ENCODE results near the gene IL23R. TPM values are rescaled to one million over a fixed set of nuclear protein-coding genes. Genes with fewer than 3 reads are reported as not detected.

IL23R gene
- polyA plus RNA-seq, 1 of the 3 experiments (the other 2 are of a cell fraction): not detected

DNA sequence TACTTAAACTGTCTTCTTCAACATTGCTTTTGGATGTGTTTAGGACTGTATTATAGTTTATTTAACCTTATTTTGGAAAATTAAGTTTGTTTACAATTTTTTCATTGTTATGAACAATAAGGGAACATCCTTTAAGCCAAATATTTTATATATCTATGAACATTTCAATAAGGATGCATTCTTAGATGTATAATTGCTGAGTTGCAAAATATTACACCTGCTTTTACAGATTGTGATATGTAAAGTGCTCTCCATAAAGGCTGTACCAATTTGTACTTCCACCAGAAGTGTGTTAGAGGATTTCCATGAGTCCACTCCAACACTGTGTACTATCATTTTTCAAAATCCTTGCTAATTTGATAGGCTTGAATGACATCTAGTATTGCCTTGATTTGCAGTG lies 7.7 kb downstream of the IL23R start (continued):
- no peak for TF ChIP-seq FOXM1 (IDR thresholded peaks at IDR 0.05; ENCODE audit: low read depth)
- TF ChIP-seq NFIC (IDR thresholded peaks at IDR 0.05; ENCODE audit: borderline replicate concordance): no peak
- no peak for TF ChIP-seq RFX5 (IDR thresholded peaks at IDR 0.05; ENCODE audit: low read length)

DNA sequence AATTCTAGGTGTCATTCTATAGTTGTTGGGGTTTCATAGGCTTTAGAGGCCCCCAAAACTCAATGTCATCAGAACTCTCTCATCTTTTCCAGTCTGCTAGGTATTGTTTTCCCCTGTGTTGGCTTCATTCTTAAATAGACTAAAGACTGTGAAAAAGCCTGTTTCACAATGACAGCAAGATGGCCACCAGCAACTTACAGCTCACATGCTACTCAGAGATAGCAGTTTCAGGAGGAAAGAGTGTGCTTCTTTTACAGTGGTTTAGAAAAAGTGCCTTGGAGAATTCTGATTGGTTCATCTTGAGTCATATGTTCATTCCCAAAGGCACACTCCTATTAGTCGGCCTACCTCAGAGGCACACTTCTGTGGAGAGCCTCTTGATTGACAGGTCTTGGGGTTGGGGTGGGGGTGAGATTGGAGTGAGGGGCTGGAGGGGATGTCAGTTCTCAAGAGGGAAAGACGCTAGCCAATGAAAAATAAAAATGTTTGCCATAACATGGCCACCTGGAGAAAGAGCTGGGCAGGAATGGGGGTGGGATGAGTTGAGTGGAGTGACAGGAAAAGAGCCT lies 8.5 kb downstream of the IL23R start:
- no peaks in the 10 kb centered on the region for H3K79me2 ChIP-seq (ENCODE audit: insufficient read depth)
- TF ChIP-seq TCF12 (IDR thresholded peaks at IDR 0.05) (no peak), FOXJ3 (CRISPR knock-in tag; IDR thresholded peaks at IDR 0.05) (no peak), RXRA (IDR thresholded peaks at IDR 0.05; ENCODE audit: borderline replicate concordance, low read depth) (no peak), JUND (IDR thresholded peaks at IDR 0.05) (no peak), EP300 (IDR thresholded peaks at IDR 0.05; ENCODE audit: borderline replicate concordance in 1 of 2, low read depth in 1 of 2, low read length in 1 of 2) (no peak), CHD2 (IDR thresholded peaks at IDR 0.05; ENCODE audit: low read length, partially characterized antibody) (no peak), MEF2A (IDR thresholded peaks at IDR 0.05; ENCODE audit: borderline replicate concordance, low read depth) (no peak), TEAD4 (IDR thresholded peaks at IDR 0.05; ENCODE audit: borderline replicate concordance, insufficient read depth) (no peak), NFIC (IDR thresholded peaks at IDR 0.05; ENCODE audit: borderline replicate concordance) (no peak), SIN3A (IDR thresholded peaks at IDR 0.05; ENCODE audit: borderline replicate concordance, low read depth, low read length) (no peak), RAD21 (IDR thresholded peaks at IDR 0.05; ENCODE audit: low read length) (no peak), GATA2 (CRISPR knock-in tag; IDR thresholded peaks at IDR 0.05) (no peak)
- TF ChIP-seq, protein P1, sequence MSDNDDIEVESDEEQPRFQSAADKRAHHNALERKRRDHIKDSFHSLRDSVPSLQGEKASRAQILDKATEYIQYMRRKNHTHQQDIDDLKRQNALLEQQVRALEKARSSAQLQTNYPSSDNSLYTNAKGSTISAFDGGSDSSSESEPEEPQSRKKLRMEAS (IDR thresholded peaks at IDR 0.05; ENCODE audit: low read depth): no peak
- TF ChIP-seq, protein P2, sequence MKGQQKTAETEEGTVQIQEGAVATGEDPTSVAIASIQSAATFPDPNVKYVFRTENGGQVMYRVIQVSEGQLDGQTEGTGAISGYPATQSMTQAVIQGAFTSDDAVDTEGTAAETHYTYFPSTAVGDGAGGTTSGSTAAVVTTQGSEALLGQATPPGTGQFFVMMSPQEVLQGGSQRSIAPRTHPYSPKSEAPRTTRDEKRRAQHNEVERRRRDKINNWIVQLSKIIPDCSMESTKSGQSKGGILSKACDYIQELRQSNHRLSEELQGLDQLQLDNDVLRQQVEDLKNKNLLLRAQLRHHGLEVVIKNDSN (IDR thresholded peaks at IDR 0.05; ENCODE audit: borderline replicate concordance, low read depth): no peak
- no peaks in the 10 kb centered on the region for H3K9me2 ChIP-seq
- H3K9me3 ChIP-seq: no peaks in the 10 kb centered on the region
- H3K9ac ChIP-seq: no peak overlapping the region
- H3K27ac ChIP-seq (ENCODE audit: low read depth in 2 of 2, low read length in 1 of 2): no peak overlapping the region
- H3K4me3 ChIP-seq (ENCODE audit: low read depth in 2 of 2, low read length in 1 of 2): no peak overlapping the region
- DNase-seq: no peak
- no peaks in the 10 kb centered on the region; a peak in 1 of 4 replicates for H3K4me1 ChIP-seq (ENCODE audit: control insufficient read depth in 1 of 2, insufficient read depth in 2 of 2, low read depth in 1 of 2, low read length in 1 of 2)
- no peaks in the 10 kb centered on the region for H4K20me1 ChIP-seq (ENCODE audit: insufficient read depth)
- H2AFZ ChIP-seq (ENCODE audit: low read depth): no peak overlapping the region
- H3K36me3 ChIP-seq (replicated peaks in 1 of 2; ENCODE audit: control insufficient read depth in 1 of 2, insufficient read depth in 2 of 2, low read length in 1 of 2): no peaks in the 10 kb centered on the region
- POLR2A ChIA-PET: no interaction called here
- no peaks in the 10 kb centered on the region for H3K27me3 ChIP-seq (ENCODE audit: insufficient read depth)
- CTCF ChIA-PET: no interaction called here
- no peak overlapping the region for H3K4me2 ChIP-seq
- 47% methylated on average over 2 of the region's 2 CpGs for WGBS (ENCODE audit: low lambda C conversion rate)
- no peaks in the 10 kb centered on the region for H3F3A ChIP-seq (replicated peaks; ENCODE audit: insufficient read depth)

DNA sequence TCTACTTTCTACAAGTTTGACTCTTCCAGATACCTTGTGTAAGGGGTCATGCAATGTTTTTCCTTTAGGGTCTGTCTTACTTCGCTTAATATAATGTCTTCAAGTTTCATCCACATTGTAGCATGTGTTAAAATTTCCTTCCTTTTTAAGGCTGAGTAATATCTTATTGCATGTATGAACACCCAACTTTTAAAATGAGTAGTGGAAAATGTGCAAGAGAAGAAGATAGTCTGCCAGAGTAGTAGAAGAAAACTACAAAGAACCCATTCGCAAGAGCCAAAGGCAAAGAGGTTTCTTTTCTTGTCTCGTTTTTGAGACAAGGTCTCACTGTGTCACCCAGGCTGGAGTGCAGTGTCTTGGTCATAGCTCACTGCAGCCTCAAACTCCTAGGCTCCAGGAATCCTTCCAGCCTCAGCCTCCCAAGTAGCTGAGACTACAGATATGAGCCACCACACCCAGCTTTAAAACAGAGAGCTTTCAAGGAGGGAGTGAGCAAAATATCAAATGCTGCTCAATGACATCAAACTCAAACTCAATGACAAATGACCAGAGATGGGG lies 9.4 kb downstream of the IL23R start:
- ChIA-PET POLR2A (no interaction called here), CTCF (no interaction called here)
- no peaks in the 10 kb centered on the region; a peak in 1 of 4 replicates for H3K4me1 ChIP-seq (ENCODE audit: control insufficient read depth in 1 of 2, insufficient read depth in 2 of 2, low read depth in 1 of 2, low read length in 1 of 2)
- no peaks in the 10 kb centered on the region for H3K27me3 ChIP-seq (ENCODE audit: insufficient read depth)
- no peak overlapping the region for H3K4me3 ChIP-seq (ENCODE audit: low read depth in 2 of 2, low read length in 1 of 2)
- no peaks in the 10 kb centered on the region for H3F3A ChIP-seq (replicated peaks; ENCODE audit: insufficient read depth)
- no peaks in the 10 kb centered on the region for H3K79me2 ChIP-seq (ENCODE audit: insufficient read depth)
- 56% methylated on average over 3 of the region's 3 CpGs for whole genome bisulfite sequencing (ENCODE audit: low lambda C conversion rate)
- H3K4me2 ChIP-seq: no peak overlapping the region
- H3K27ac ChIP-seq (ENCODE audit: low read depth in 2 of 2, low read length in 1 of 2): no peak overlapping the region
- DNase-seq: no peak
- no peak overlapping the region for H3K9ac ChIP-seq
- no peaks in the 10 kb centered on the region for H3K36me3 ChIP-seq (replicated peaks in 1 of 2; ENCODE audit: control insufficient read depth in 1 of 2, insufficient read depth in 2 of 2, low read length in 1 of 2)
- H4K20me1 ChIP-seq (ENCODE audit: insufficient read depth): no peaks in the 10 kb centered on the region
- H3K9me2 ChIP-seq: no peaks in the 10 kb centered on the region
- TF ChIP-seq, protein P3, sequence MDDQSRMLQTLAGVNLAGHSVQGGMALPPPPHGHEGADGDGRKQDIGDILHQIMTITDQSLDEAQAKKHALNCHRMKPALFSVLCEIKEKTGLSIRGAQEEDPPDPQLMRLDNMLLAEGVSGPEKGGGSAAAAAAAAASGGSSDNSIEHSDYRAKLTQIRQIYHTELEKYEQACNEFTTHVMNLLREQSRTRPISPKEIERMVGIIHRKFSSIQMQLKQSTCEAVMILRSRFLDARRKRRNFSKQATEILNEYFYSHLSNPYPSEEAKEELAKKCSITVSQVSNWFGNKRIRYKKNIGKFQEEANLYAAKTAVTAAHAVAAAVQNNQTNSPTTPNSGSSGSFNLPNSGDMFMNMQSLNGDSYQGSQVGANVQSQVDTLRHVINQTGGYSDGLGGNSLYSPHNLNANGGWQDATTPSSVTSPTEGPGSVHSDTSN (IDR thresholded peaks at IDR 0.05): no peak
- no peak for TF ChIP-seq SIN3A (IDR thresholded peaks at IDR 0.05; ENCODE audit: borderline replicate concordance, low read depth, low read length)
- TF ChIP-seq SMC3 (IDR thresholded peaks at IDR 0.05; ENCODE audit: low read depth, low read length): no peak
- TF ChIP-seq FOXJ3 (CRISPR knock-in tag; IDR thresholded peaks at IDR 0.05): no peak
- no peak for TF ChIP-seq RAD21 (IDR thresholded peaks at IDR 0.05; ENCODE audit: low read length)
- no peak for TF ChIP-seq TCF12 (IDR thresholded peaks at IDR 0.05)
- TF ChIP-seq RCOR1 (IDR thresholded peaks at IDR 0.05; ENCODE audit: low read length): no peak
- H3K9me3 ChIP-seq: no peaks in the 10 kb centered on the region
- H2AFZ ChIP-seq (ENCODE audit: low read depth): no peak overlapping the region

Data from SK-N-SH (cell line).